ENCODE results near the gene SNTG2.
"Not testable (repeated sequence)": the region's sequence is repeated elsewhere in the genome, so short reads cannot be mapped to it uniquely, and the experiment has no call there.

The SNTG2 gene

GRCh38 chr2:1341404-1342120 is 390.9 kb downstream of the SNTG2 start:
- DNase-seq: no peak

- DNase-seq: no peak
These were observed 398.1 kb downstream of the SNTG2 start for GRCh38 chr2:1348789-1349188.

- no peak for DNase-seq
These were observed 399.5 kb downstream of the SNTG2 start for GRCh38 chr2:1350111-1350510.

- no peak for DNase-seq
These were observed 402.5 kb downstream of the SNTG2 start for GRCh38 chr2:1353124-1353523.

GRCh38 chr2:1353543-1353942 is 402.9 kb downstream of the SNTG2 start:
- DNase-seq: no peak

GRCh38 chr2:1360144-1360543 is 409.5 kb downstream of the SNTG2 start:
- DNase-seq: no peak

GRCh38 chr2:1360557-1361250 is 410.1 kb downstream of the SNTG2 start:
- DNase-seq: no peak

GRCh38 chr2:1363367-1363766 is 412.7 kb downstream of the SNTG2 start:
- DNase-seq: no peak

- DNase-seq: no peak
These were observed 416.0 kb downstream of the SNTG2 start for GRCh38 chr2:1366546-1367134.

GRCh38 chr2:1367601-1368000 is 417.0 kb downstream of the SNTG2 start:
- no peak for DNase-seq

GRCh38 chr2:1369905-1370304 is 419.3 kb downstream of the SNTG2 start:
- no peak for DNase-seq

- no peak for DNase-seq
These were observed 419.8 kb downstream of the SNTG2 start for GRCh38 chr2:1370461-1370860.

GRCh38 chr2:1371082-1371481 is 420.4 kb downstream of the SNTG2 start:
- no peak for DNase-seq

- DNase-seq: no peak
These were observed 423.2 kb downstream of the SNTG2 start for GRCh38 chr2:1373830-1374229.

- no peak for DNase-seq
These were observed 423.6 kb downstream of the SNTG2 start for GRCh38 chr2:1374287-1374686.

GRCh38 chr2:1375794-1376193 is 425.1 kb downstream of the SNTG2 start:
- no peak for DNase-seq

GRCh38 chr2:1377473-1377872 is 426.8 kb downstream of the SNTG2 start:
- no peak for DNase-seq

GRCh38 chr2:1378456-1379150 is 428.0 kb downstream of the SNTG2 start:
- no peak for DNase-seq

- no peak for DNase-seq
These were observed 431.0 kb downstream of the SNTG2 start for GRCh38 chr2:1381644-1382043.

- not testable (repeated sequence) for DNase-seq
These were observed 437.5 kb downstream of the SNTG2 start for GRCh38 chr2:1387954-1388725.

- DNase-seq: not testable (repeated sequence)
These were observed 439.5 kb downstream of the SNTG2 start for GRCh38 chr2:1390118-1390517.

GRCh38 chr2:1393321-1393720 is 442.7 kb downstream of the SNTG2 start:
- no peak for DNase-seq

Data from DMS53 (cell line).